Measurements from ENCODE around the gene PCDHB11.
"Not testable (repeated sequence)": the region's sequence is repeated elsewhere in the genome, so short reads cannot be mapped to it uniquely, and the experiment has no call there.

The PCDHB11 gene

GRCh38 chr5:141172381-141173204 lies 26.8 kb upstream of the PCDHB11 start, which contains the start of gene PCDHB7:
TSS of gene PCDHB7 (plus strand) at chr5:141172644. CDS start at chr5:141172836, 192 bp downstream.
- no peak within 1 kb of the TSS for H3K4me3 ChIP-seq (ENCODE audit: low read depth, low read length)
- in situ Hi-C loops (cut with HindIII; ENCODE audit: low sequenced_read_pairs): no loop called here
- no peak for DNase-seq (ENCODE audit: low read depth)
- TF ChIP-seq CTCF (IDR thresholded peaks at IDR 0.05; ENCODE audit: low read depth, low read length, missing control alignments): peak; percentile 31

- DNase-seq (ENCODE audit: low read depth); in situ Hi-C loops (cut with HindIII; ENCODE audit: low sequenced_read_pairs); H3K4me3 ChIP-seq (ENCODE audit: low read depth, low read length): not testable (repeated sequence)
Observed at GRCh38 chr5:141174291-141175104, 24.9 kb upstream of the PCDHB11 start.

DNA sequence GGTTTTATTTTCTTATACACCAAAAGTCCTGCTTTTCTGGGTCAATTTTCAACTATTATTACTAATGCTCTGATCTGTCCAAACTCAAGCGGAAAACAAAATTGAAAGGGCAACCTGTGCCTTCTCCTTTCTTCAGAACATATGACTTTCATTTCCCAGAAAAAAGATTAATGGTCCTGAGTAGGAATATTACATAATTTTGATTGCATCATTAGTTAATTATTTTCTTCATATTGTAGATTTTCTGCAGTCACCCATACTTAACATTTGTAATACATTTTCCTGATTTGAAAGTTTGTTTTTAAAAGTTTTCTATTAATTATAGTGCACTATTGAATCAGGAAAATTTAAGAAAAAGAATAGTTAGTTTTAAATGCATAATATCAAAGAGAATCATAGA lies 23.5 kb upstream of the PCDHB11 start:
- in situ Hi-C loops (cut with HindIII; ENCODE audit: low sequenced_read_pairs): no loop called here
- TF ChIP-seq CTCF (IDR thresholded peaks at IDR 0.05; ENCODE audit: low read depth, low read length, missing control alignments): no peak
- H3K4me3 ChIP-seq (ENCODE audit: low read depth, low read length): no peak overlapping the region
- no peak for DNase-seq (ENCODE audit: low read depth)

DNA sequence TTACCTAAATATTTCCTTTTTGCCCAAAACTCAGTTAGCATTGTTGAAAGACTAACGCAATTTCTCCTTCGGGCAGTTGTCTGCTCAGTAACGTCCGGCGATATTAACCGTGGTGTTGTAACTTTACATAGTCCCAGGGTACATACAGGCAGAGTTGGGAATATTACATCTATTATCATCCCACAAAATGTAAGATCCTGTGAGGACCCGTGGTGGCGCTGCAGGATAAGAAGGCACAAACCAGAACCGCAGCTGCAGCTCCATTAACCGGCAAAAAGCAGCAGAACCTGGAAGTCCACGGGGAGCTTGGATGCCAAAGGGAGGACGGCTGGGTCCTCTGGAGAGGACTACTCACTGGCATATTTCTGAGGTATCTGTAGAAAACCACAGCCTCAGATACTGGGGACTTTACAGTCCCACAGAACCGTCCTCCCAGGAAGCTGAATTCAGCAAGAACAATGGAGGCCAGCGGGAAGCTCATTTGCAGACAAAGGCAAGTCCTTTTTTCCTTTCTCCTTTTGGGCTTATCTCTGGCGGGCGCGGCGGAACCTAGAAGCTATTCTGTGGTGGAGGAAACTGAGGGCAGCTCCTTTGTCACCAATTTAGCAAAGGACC lies 21.7 kb upstream of the PCDHB11 start, which contains the start of gene PCDHB8:
TSS of gene PCDHB8 (plus strand) at position 214 of the 615 bp plus-strand sequence. CDS start at position 459, 245 bp downstream.
- DNase-seq (ENCODE audit: low read depth); in situ Hi-C loops (cut with HindIII; ENCODE audit: low sequenced_read_pairs); H3K4me3 ChIP-seq (ENCODE audit: low read depth, low read length): not testable (repeated sequence)

GRCh38 chr5:141179371-141179770 lies 20.1 kb upstream of the PCDHB11 start:
- H3K4me3 ChIP-seq (ENCODE audit: low read depth, low read length); in situ Hi-C loops (cut with HindIII; ENCODE audit: low sequenced_read_pairs); DNase-seq (ENCODE audit: low read depth): not testable (repeated sequence)

- in situ Hi-C loops (cut with HindIII; ENCODE audit: low sequenced_read_pairs); H3K4me3 ChIP-seq (ENCODE audit: low read depth, low read length); DNase-seq (ENCODE audit: low read depth): not testable (repeated sequence)
Observed at GRCh38 chr5:141179876-141180275, 19.6 kb upstream of the PCDHB11 start.

- no peak for TF ChIP-seq CTCF (IDR thresholded peaks at IDR 0.05; ENCODE audit: low read depth, low read length, missing control alignments)
- H3K4me3 ChIP-seq (ENCODE audit: low read depth, low read length): no peak overlapping the region
- in situ Hi-C loops (cut with HindIII; ENCODE audit: low sequenced_read_pairs): no loop called here
Observed at GRCh38 chr5:141180313-141180712, 19.1 kb upstream of the PCDHB11 start.

GRCh38 chr5:141182248-141182647 lies 17.2 kb upstream of the PCDHB11 start, which contains the start of gene PCDHB16:
TSS of gene PCDHB16 (plus strand) at chr5:141182387. CDS start at chr5:141182560, 173 bp downstream.
- no peak for DNase-seq (ENCODE audit: low read depth)
- in situ Hi-C loops (cut with HindIII; ENCODE audit: low sequenced_read_pairs): no loop called here
- H3K4me3 ChIP-seq (ENCODE audit: low read depth, low read length): no peak within 1 kb of the TSS
- TF ChIP-seq CTCF (IDR thresholded peaks at IDR 0.05; ENCODE audit: low read depth, low read length, missing control alignments): no peak

More at GRCh38 chr5:141180313-141180712, 19.1 kb upstream of the PCDHB11 start:
- no peak for DNase-seq (ENCODE audit: low read depth)

DNA sequence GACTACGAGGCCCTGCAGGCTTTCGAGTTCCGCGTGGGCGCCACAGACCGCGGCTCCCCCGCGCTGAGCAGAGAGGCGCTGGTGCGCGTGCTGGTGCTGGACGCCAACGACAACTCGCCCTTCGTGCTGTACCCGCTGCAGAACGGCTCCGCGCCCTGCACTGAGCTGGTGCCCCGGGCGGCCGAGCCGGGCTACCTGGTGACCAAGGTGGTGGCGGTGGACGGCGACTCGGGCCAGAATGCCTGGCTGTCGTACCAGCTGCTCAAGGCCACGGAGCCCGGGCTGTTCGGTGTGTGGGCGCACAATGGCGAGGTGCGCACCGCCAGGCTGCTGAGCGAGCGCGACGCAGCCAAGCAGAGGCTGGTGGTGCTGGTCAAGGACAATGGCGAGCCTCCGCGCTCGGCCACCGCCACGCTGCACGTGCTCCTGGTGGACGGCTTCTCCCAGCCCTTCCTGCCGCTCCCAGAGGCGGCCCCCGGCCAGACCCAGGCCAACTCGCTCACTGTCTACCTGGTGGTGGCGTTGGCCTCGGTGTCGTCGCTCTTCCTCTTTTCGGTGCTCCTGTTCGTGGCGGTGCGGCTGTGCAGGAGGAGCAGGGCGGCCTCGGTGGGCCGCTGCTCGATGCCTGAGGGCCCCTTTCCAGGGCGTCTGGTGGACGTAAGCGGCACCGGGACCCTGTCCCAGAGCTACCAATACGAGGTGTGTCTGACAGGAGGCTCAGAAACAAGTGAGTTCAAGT lies 15.1 kb upstream of the PCDHB11 start:
- in situ Hi-C loops (cut with HindIII; ENCODE audit: low sequenced_read_pairs); DNase-seq (ENCODE audit: low read depth): not testable (repeated sequence)

More for the DNA sequence above, 15.1 kb upstream of the PCDHB11 start:
- not testable (repeated sequence) for H3K4me3 ChIP-seq (ENCODE audit: low read depth, low read length)

Data from astrocyte of the cerebellum (primary cell).